Measurements from ENCODE around the gene PCNA. TPM values are rescaled to one million over a fixed set of nuclear protein-coding genes. Genes with fewer than 3 reads are reported as not detected.

Gene PCNA
- total RNA-seq, 4 donors from 2014 or later = 25.0 to 37.8 (median 35.9) TPM

DNA sequence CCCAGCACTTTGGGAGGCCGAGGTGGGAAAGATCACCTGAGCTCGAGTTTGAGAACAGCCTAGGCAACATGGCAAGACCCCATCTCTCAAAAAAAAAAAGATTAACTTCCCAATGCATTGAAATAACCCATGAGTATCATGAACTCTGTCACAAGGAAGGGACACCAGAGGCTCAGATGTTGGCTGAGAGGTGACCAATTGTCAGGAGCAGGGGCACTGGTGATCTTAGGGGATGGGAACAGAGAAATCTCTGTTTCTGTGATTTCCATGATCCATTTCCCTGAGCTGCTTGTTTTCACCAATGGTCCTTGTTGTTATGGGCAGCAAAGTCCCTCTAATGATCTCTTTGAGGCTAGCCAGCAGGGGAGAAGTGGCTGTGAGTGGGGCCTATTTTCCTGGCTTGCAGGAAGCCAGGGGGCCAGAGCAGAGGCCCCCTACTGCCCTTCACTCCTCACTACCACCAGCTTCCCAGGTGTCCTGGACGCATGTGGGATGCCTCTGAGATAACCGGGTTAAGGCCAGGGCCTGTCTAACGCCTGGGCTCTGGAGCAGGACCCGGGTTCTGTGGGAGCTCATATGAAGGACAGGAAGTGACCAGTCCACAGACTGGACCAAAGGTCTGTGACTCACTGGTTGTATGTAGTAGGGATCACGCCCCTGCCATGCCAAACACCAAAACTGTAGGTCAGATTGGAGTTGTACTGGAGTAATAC is 54.4 kb downstream of the PCNA start:
- Histone ChIP-seq H3K27me3 (no peaks in the 10 kb centered on the region), H3K9me3 (no peaks in the 10 kb centered on the region), H3K4me3 (no peak overlapping the region), H3K27ac (replicated peaks in 1 of 4) (no peak overlapping the region), H3K4me1 (peaks cover 0 to 4% (median 0%) of the 10 kb centered on the region in 4 donors), H3K36me3 (no peaks in the 10 kb centered on the region)
- no peak for DNase-seq (ENCODE audit: extremely low spot score)
- intact Hi-C loops (cut with DNase I) = no loop called here
- TF ChIP-seq POLR2A (IDR thresholded peaks at IDR 0.05; ENCODE audit: low read depth) = no peak
- no peak for TF ChIP-seq EP300 (IDR thresholded peaks at IDR 0.05)
- no peak for TF ChIP-seq POLR2AphosphoS5 (IDR thresholded peaks at IDR 0.05)
- 89% methylated on average over 4 of the region's 7 CpGs for WGBS

Small RNAs within 50 kb of the gene (small RNA-seq; reads per million reads assigned to genes)
- gene RF00019 = 0 reads per million in 3 donors
- gene RF00568 = 0 reads per million in 3 donors
- 0 reads per million in 3 donors for gene RNA5SP474

Other genes with a start within 250 kb of the PCNA start
- 10 to 100 TPM in 3 of 4 donors, 1 to 10 TPM in 1; 8.7 to 16.0 (median 12.2) TPM for gene SLC23A2, start 118.4 kb downstream of the PCNA start, total RNA-seq
- gene TMEM230, start 6.9 kb downstream of the PCNA start, total RNA-seq = 100 to 1,000 TPM in 3 of 4 donors, 10 to 100 TPM in 1; 85.8 to 118 (median 107) TPM
- gene CDS2, start 7.0 kb upstream of the PCNA start, total RNA-seq = 10 to 100 TPM; 54.8 to 83.1 (median 69.7) TPM
- gene PROKR2, start 197.0 kb upstream of the PCNA start, total RNA-seq = not detected

All from esophagus muscularis mucosa (tissue), 4 donors.